Measurements from ENCODE around the gene KLHDC8B.
A peak's percentile ranks its signal among the peaks of the same experiment; 100 is the strongest.

KLHDC8B gene

DNA sequence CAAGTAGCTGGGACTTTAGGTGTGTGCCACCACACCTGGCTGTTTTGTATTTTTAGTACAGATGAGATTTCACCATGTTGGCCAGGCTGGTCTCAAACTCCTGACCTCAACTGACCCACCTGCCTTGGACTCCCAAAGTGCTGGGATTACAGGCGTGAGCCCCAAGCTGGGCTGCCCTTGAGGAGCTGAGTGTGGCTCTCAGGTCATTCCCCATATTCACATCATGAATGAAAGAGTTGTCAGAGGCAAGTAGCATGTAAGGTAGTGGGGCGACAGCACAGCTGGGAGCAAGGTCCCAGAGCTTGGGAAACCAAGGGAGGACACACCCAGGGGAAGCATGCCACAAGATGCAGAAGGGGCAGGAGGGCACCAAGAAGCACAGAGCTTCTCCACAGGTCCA lies 10.2 kb upstream of the KLHDC8B start:
- DNase-seq, result no peak

GRCh38 chr3:49161808-49162530 lies 9.4 kb upstream of the KLHDC8B start:
- no peak for DNase-seq

DNA sequence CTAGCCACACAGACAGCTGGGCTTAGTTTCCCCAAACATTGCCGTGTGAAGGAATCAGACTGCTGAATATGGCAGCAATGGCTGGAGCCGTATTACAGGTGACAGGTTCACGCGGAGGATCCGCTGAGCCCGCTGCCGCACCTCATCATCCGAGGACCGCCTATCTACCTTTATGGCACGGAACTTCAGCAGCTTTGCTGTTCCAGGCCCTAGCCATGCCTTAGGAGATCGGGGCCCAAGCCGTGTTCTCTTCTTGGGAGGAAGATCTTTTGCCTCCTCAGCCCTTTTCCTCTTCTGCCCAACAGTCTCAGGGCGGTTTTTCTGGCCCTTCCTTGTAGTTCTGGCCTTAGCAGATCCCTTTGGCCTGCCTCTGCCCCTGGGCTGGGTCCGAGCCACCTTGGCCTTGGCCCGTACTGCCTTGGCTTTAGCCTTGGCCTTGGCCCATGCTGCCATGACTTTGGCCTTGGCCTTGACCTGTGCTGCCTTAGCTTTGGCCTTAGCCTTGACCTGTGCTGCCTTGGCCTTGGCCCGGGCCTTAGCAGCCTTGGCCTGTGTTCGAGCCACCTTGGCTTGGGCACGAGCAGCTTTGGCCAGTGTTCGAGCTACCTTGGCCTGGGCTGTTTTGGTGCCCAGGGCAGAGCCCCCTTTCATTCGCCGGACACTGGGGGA lies 8.5 kb upstream of the KLHDC8B start:
- DNase-seq, result no peak

GRCh38 chr3:49163609-49164008 lies 7.8 kb upstream of the KLHDC8B start:
- DNase-seq, result no peak

- no peak for DNase-seq
These were observed 6.2 kb upstream of the KLHDC8B start for GRCh38 chr3:49164983-49165720.

DNA sequence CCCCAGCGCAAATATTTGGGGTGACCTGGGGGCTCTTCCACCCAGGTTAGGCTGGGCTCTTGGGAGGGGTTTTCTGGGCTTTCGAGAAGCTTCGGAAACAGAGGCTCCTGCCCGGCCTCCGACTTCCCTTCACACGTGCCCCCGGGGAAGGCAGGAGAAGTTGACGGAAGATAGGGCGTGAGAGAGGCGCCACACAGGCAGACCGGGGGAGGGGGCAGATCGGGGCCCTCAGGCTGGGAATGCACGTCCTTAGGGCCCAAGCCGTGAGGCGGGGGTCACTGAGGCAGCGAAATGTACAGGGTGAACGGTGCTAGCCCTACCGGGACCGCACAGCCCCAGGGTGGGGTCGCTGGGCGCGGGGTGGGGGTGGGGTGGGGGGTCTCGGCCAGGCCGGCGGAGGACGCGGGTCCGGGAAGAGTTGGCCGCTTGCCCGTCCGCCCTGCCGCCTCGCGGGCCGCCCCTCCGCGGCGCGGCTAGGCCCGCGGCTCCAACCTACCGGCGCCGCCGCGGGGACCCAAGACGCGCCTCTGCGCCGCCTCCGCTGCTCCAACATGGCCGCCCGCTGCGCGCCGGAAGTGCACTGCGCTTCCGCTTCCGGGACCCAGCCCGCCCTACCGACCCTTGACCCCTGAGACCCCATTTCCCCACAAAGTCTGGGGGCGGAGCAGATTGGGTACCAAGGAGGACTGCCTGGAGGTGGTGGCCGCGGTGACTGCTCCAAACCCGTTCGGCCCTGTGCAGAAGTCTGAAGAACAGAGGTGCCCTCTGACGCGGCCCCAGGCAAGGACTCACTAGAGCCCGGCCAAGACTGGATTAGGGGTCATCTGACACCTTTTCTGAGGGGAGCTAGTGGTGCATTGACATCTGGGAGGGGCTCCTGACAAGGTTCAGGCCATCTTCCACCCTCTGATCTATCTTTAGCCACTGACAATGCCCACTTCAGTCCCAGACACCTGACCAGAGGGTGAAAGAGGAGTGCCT lies 5.3 kb upstream of the KLHDC8B start, which contains the start of gene CCDC71:
TSS of gene CCDC71 (minus strand) at position 561 of the 981 bp plus-strand sequence. CDS start 2,123 bp downstream, outside the sequence.
- peak; percentile 85 for DNase-seq

- DNase-seq, result no peak
These were observed 4.4 kb upstream of the KLHDC8B start for GRCh38 chr3:49166752-49167556.

DNA sequence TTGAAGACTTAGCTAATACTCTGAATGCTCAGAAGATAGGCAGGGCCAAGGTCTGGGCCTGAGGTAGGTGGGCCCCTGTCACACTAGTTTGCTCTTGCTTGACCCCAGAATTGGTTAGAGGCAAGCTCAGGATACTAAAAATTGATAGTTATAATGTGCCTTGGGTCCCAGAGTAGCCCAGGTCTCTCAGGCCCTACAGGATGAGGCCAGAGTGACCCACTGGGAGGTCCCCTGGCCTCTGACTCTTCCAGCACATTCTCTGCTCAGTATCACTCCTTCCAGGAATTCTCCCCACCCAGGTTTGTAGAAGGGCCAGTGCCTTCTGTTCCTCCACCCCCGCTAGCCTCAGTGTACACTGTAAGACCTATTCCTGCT lies 667 bp upstream of the KLHDC8B start:
- no peak for DNase-seq

GRCh38 chr3:49171775-49172500 lies 540 bp downstream of the KLHDC8B start:
- no peak for DNase-seq

GRCh38 chr3:49172551-49173041 lies 1.2 kb downstream of the KLHDC8B start:
- no peak for DNase-seq

DNA sequence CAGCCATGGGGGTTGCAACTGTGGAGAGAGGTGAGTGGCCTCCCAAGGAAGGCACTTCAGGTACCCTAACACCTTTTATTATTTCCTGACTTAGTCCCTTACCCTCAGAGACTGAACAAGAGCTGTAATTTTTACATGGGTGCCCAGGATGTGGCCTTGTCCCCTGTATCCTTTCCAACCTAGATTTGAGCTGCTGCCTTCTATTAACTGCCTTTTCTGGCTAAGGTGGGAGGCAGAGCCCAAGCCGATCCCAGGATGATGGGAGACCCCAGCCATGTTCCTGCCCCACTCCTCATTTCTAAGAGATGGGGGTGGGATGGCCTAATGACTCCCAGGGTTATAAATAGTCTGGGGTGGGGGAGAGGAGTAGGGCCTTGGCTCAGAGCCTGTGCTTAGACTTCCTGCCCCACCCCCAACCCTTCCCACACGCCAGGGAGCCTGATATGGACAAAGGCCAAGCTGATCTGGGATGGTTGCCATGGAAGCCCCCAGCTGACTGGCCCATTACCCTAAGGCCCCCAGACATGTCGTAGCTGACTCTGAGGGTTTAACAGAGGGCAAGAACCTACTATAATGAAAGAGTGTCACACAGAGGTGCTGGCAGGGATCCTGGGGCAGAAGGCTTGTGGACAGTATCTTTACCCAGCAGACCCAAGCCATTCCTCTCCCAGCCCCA lies 1.9 kb downstream of the KLHDC8B start:
- peak; percentile 68 for DNase-seq

DNA sequence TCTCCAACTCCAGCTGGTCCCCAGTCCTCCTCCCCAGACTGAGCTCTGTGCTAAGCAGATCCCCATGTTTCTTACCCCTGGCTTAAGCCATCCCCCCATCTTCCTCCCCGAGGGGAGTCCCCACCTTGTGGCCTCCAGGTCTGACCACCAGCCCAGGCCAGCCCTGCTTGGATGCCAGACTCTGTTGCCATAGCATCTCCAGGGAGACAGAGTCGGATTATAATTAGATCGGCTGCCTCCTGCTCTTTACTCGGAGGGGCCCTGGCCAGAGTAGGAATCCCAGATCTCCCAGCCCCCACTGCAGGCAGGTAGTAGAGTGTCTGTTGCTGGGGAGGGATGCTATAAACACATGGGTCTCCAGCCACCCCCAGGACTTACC lies 2.4 kb downstream of the KLHDC8B start:
- DNase-seq, result no peak

GRCh38 chr3:49174397-49174985 lies 3.1 kb downstream of the KLHDC8B start:
- DNase-seq, result no peak

GRCh38 chr3:49175530-49175929 lies 4.1 kb downstream of the KLHDC8B start:
- DNase-seq, result no peak

DNA sequence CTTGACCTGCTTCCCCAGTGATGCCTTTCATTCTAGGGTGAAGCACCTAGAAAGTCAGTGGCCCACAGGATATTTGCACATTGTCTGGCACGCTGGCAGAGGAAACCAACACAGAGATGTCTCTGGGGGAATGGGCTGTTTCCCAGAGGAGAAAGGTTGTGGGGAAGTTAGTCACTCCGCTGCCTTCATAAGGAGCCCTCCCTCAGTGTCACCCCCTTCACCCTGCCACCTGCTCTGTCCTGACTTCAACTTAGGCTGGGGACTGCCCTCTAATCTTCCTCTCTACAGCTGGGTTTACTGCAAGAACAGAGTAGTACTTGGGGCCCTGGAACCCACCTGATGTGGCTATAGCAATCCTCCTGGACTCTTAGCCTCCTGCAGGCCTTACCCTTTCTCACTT lies 5.7 kb downstream of the KLHDC8B start:
- no peak for DNase-seq

GRCh38 chr3:49180116-49180515 lies 8.7 kb downstream of the KLHDC8B start:
- no peak for DNase-seq

GRCh38 chr3:49181351-49181750 lies 10.0 kb downstream of the KLHDC8B start:
- no peak for DNase-seq

- DNase-seq, result no peak
These were observed 11.3 kb downstream of the KLHDC8B start for GRCh38 chr3:49182682-49183081.

GRCh38 chr3:49183873-49184272 lies 12.5 kb downstream of the KLHDC8B start:
- no peak for DNase-seq

DNA sequence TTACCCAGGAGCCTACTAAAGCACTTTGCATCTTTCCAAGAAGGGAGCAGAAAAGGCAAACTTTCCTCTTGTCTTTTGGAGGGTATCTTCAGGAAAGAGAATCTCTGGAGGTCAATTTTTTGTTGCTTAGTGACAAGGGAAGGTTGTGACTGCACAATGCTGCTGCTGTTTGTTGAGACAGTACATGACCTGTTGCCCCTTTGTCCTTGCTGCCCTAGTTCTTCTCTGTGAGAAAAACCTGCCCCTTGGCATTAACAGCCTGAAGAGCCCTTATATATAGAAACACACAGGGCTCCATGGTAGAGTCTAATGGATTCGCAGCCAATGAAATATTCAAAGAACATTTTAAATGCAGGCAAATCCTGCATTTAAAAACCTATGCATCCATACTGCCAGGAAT lies 20.3 kb downstream of the KLHDC8B start:
- DNase-seq, result no peak
